ENCODE data around the gene ZNF804B. TPM values are rescaled to one million over a fixed set of nuclear protein-coding genes. Genes with fewer than 3 reads are reported as not detected.

ZNF804B gene
- total and polyA plus RNA-seq, 4 donors = not detected

DNA sequence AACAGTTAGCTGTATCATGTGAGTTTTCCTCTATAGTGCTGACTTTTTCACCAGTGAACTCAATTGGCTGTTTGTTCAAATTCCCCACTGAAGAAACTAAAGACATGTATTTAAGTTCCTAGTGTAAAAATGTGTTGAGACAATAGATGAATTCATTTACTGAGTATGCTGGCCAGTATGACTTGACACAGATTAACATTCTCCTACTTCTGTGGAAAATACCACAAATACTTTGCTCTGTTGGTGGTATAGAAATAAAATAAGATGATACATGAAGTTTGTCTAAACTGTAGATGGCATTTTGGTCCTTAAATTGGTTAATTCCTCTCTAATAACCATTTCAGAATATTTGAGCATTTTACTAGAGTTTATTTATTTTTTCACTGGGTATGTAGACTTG is 263.7 kb downstream of the ZNF804B start:
- H3K9ac ChIP-seq (ENCODE audit: low read depth in 1 of 2, low read length in 2 of 2) = no peak overlapping the region
- H3K27me3 ChIP-seq (ENCODE audit: control insufficient read depth in 4 of 4, insufficient read depth in 4 of 4, low read length in 3 of 4) = no peaks in the 10 kb centered on the region
- no peak overlapping the region for H3K4me3 ChIP-seq (ENCODE audit: low read depth in 1 of 3, low read length in 3 of 3)
- H3K4me1 ChIP-seq (ENCODE audit: control insufficient read depth in 4 of 4, insufficient read depth in 4 of 4, low read length in 3 of 4) = no peaks in the 10 kb centered on the region
- no peaks in the 10 kb centered on the region for H3K36me3 ChIP-seq (ENCODE audit: control insufficient read depth in 4 of 4, insufficient read depth in 3 of 4, low read depth in 1 of 4, low read length in 3 of 4)
- TF ChIP-seq SP1 (IDR thresholded peaks at IDR 0.05) (no peak), FOXA1 (IDR thresholded peaks at IDR 0.05) (no peak), JUND (IDR thresholded peaks at IDR 0.05) (no peak)
- TF ChIP-seq, protein P1, sequence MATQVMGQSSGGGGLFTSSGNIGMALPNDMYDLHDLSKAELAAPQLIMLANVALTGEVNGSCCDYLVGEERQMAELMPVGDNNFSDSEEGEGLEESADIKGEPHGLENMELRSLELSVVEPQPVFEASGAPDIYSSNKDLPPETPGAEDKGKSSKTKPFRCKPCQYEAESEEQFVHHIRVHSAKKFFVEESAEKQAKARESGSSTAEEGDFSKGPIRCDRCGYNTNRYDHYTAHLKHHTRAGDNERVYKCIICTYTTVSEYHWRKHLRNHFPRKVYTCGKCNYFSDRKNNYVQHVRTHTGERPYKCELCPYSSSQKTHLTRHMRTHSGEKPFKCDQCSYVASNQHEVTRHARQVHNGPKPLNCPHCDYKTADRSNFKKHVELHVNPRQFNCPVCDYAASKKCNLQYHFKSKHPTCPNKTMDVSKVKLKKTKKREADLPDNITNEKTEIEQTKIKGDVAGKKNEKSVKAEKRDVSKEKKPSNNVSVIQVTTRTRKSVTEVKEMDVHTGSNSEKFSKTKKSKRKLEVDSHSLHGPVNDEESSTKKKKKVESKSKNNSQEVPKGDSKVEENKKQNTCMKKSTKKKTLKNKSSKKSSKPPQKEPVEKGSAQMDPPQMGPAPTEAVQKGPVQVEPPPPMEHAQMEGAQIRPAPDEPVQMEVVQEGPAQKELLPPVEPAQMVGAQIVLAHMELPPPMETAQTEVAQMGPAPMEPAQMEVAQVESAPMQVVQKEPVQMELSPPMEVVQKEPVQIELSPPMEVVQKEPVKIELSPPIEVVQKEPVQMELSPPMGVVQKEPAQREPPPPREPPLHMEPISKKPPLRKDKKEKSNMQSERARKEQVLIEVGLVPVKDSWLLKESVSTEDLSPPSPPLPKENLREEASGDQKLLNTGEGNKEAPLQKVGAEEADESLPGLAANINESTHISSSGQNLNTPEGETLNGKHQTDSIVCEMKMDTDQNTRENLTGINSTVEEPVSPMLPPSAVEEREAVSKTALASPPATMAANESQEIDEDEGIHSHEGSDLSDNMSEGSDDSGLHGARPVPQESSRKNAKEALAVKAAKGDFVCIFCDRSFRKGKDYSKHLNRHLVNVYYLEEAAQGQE (IDR thresholded peaks at IDR 0.05) = no peak
- TF ChIP-seq, protein P2, sequence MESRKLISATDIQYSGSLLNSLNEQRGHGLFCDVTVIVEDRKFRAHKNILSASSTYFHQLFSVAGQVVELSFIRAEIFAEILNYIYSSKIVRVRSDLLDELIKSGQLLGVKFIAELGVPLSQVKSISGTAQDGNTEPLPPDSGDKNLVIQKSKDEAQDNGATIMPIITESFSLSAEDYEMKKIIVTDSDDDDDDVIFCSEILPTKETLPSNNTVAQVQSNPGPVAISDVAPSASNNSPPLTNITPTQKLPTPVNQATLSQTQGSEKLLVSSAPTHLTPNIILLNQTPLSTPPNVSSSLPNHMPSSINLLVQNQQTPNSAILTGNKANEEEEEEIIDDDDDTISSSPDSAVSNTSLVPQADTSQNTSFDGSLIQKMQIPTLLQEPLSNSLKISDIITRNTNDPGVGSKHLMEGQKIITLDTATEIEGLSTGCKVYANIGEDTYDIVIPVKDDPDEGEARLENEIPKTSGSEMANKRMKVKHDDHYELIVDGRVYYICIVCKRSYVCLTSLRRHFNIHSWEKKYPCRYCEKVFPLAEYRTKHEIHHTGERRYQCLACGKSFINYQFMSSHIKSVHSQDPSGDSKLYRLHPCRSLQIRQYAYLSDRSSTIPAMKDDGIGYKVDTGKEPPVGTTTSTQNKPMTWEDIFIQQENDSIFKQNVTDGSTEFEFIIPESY (IDR thresholded peaks at IDR 0.05) = no peak
- DNase-seq (ENCODE audit: low spot score) = no peak
- H3K9me3 ChIP-seq (ENCODE audit: control insufficient read depth in 4 of 4, low read length in 3 of 4) = no peaks in the 10 kb centered on the region
- H3K27ac ChIP-seq (ENCODE audit: low read depth in 1 of 2, low read length in 2 of 2) = no peak overlapping the region

DNA sequence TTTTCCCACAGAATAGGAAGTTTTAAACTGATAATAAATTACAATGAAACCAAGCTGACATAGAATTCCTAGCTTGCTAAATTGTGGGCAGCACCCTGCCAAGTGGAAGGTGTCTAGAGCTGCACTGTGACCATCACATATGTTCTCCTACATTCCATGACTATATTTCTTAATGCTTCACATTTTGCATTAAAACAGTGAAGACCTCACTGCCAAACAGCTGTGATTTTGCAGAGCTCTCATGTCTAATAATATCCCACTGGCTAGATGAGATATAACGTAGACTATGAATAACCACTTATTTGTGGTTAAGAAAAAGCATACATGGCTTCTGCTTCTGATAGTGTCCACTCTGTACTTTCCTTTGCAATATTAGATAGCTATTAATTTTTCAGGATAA is 264.4 kb downstream of the ZNF804B start:
- Histone ChIP-seq H3K9ac (ENCODE audit: low read depth in 1 of 2, low read length in 2 of 2) (no peak overlapping the region), H3K4me1 (ENCODE audit: control insufficient read depth in 4 of 4, insufficient read depth in 4 of 4, low read length in 3 of 4) (no peaks in the 10 kb centered on the region), H3K36me3 (ENCODE audit: control insufficient read depth in 4 of 4, insufficient read depth in 3 of 4, low read depth in 1 of 4, low read length in 3 of 4) (no peaks in the 10 kb centered on the region), H3K27ac (ENCODE audit: low read depth in 1 of 2, low read length in 2 of 2) (no peak overlapping the region), H3K4me3 (ENCODE audit: low read depth in 1 of 3, low read length in 3 of 3) (no peak overlapping the region), H3K27me3 (ENCODE audit: control insufficient read depth in 4 of 4, insufficient read depth in 4 of 4, low read length in 3 of 4) (no peaks in the 10 kb centered on the region), H3K9me3 (ENCODE audit: control insufficient read depth in 4 of 4, low read length in 3 of 4) (no peaks in the 10 kb centered on the region)
- DNase-seq (ENCODE audit: low spot score) = no peak
- TF ChIP-seq YY1 (IDR thresholded peaks at IDR 0.05) (no peak), JUND (IDR thresholded peaks at IDR 0.05) (no peak), RXRA (IDR thresholded peaks at IDR 0.05) (no peak), FOXA2 (IDR thresholded peaks at IDR 0.05) (no peak), RAD21 (IDR thresholded peaks at IDR 0.05) (no peak), SP1 (IDR thresholded peaks at IDR 0.05) (no peak), FOXA1 (IDR thresholded peaks at IDR 0.05) (no peak), GABPA (IDR thresholded peaks at IDR 0.05 in 1 of 2, conservative IDR thresholded peaks at IDR 0.05 in 1 of 2) (no peak), HNF4A (conservative IDR thresholded peaks at IDR 0.05) (no peak), HNF4G (IDR thresholded peaks at IDR 0.05) (no peak), EGR1 (IDR thresholded peaks at IDR 0.05; ENCODE audit: low read depth in 2 of 2) (no peak)
- TF ChIP-seq, protein P3, sequence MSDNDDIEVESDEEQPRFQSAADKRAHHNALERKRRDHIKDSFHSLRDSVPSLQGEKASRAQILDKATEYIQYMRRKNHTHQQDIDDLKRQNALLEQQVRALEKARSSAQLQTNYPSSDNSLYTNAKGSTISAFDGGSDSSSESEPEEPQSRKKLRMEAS (IDR thresholded peaks at IDR 0.05) = no peak
- TF ChIP-seq, protein P4, sequence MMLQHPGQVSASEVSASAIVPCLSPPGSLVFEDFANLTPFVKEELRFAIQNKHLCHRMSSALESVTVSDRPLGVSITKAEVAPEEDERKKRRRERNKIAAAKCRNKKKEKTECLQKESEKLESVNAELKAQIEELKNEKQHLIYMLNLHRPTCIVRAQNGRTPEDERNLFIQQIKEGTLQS (IDR thresholded peaks at IDR 0.05) = no peak
- TF ChIP-seq, protein P1 (IDR thresholded peaks at IDR 0.05) = no peak
- TF ChIP-seq, protein P5, sequence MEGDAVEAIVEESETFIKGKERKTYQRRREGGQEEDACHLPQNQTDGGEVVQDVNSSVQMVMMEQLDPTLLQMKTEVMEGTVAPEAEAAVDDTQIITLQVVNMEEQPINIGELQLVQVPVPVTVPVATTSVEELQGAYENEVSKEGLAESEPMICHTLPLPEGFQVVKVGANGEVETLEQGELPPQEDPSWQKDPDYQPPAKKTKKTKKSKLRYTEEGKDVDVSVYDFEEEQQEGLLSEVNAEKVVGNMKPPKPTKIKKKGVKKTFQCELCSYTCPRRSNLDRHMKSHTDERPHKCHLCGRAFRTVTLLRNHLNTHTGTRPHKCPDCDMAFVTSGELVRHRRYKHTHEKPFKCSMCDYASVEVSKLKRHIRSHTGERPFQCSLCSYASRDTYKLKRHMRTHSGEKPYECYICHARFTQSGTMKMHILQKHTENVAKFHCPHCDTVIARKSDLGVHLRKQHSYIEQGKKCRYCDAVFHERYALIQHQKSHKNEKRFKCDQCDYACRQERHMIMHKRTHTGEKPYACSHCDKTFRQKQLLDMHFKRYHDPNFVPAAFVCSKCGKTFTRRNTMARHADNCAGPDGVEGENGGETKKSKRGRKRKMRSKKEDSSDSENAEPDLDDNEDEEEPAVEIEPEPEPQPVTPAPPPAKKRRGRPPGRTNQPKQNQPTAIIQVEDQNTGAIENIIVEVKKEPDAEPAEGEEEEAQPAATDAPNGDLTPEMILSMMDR (IDR thresholded peaks at IDR 0.05; ENCODE audit: low read depth, low read length, missing input control) = no peak
- 60% methylated on average over 1 of the region's 1 CpG for WGBS

Measured in liver (tissue), 9 donors.